ENCODE results near the gene LRRC28. TPM values are rescaled to one million over a fixed set of nuclear protein-coding genes. Genes with fewer than 3 reads are reported as not detected.

Gene LRRC28
- total RNA-seq, 4 donors from 2014 or later, result 56.5 to 82.7 (median 64.2) TPM

DNA sequence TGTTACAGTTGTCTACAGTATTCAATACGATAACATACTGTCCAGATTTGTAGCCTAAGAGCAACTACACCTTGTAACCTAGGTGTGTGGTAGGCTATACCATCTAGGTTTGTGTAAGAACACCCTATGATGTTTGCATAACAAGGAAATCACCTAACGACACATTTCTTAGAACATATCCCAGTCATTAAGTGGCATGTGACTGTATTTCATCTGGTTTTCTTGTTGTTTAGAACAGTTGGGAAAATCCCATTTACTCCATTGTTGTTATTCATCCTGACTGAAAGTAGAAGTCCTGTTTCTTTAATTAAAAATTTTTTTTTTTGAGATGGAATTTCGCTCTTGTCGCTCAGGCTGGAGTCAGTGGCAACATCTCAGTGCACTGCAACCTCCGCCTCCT is 31.3 kb downstream of the LRRC28 start:
- no peak for DNase-seq
- Histone ChIP-seq H3K9me3 (no peaks in the 10 kb centered on the region), H3K27me3 (no peaks in the 10 kb centered on the region), H3K36me3 (no peaks in the 10 kb centered on the region), H3K27ac (no peak overlapping the region), H3K4me3 (no peak overlapping the region), H3K4me1 (peaks cover 0 to 4% (median 0%) of the 10 kb centered on the region in 4 donors)
- in situ Hi-C loops (cut with MboI; ENCODE audit: low pct_ligation_motif_present in 1 of 4, low pct_unique_long_range_greater_than_20kb in 1 of 4, low sequenced_read_pairs in 3 of 4), result loop anchor here (10.0 to 25.0 kb wide), 2 partner anchors 422 to 430 kb away; no protein-coding TSS in a partner anchor
- WGBS, 2 donors (ENCODE audit: low coverage in 1 of 2), result 67 to 85% methylated on average over 1 to 5 of the region's 5 CpGs
- intact Hi-C loops (cut with DNase I; ENCODE audit: low total_unique reads), result no loop called here
- TF ChIP-seq POLR2A (IDR thresholded peaks at IDR 0.05) (no peak), CTCF (IDR thresholded peaks at IDR 0.05) (no peak), EP300 (IDR thresholded peaks at IDR 0.05; ENCODE audit: low read depth) (no peak), POLR2AphosphoS5 (IDR thresholded peaks at IDR 0.05) (no peak)

DNA sequence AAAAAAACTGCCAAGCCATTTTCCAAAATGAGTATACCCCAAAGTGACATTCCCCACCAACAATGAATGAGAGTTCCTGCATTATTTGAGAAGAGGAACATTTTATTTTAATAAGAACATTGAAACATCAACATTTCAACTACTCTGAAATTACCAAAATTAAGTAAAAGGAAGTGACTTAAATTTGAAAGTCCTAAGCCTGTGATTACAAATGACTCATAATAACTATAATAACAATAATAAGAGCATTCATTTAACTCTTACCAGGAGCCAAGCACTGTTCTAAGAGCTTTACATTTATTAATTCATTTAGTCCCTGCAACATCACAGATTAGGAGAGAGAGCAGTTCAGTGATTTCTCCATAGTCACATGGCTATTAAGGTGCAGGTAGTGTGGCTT is 32.4 kb downstream of the LRRC28 start:
- Histone ChIP-seq H3K4me1 (peaks cover 0 to 4% (median 0%) of the 10 kb centered on the region in 4 donors), H3K27ac (no peak overlapping the region), H3K9me3 (no peaks in the 10 kb centered on the region), H3K36me3 (no peaks in the 10 kb centered on the region), H3K27me3 (no peaks in the 10 kb centered on the region), H3K4me3 (no peak overlapping the region)
- in situ Hi-C loops (cut with MboI; ENCODE audit: low pct_ligation_motif_present in 1 of 4, low pct_unique_long_range_greater_than_20kb in 1 of 4, low sequenced_read_pairs in 3 of 4), result loop anchor here (10.0 to 25.0 kb wide), 2 partner anchors 421 to 429 kb away; no protein-coding TSS in a partner anchor
- intact Hi-C loops (cut with DNase I; ENCODE audit: low total_unique reads), result no loop called here
- no peak for DNase-seq
- TF ChIP-seq POLR2A (IDR thresholded peaks at IDR 0.05) (no peak), POLR2AphosphoS5 (IDR thresholded peaks at IDR 0.05) (no peak), EP300 (IDR thresholded peaks at IDR 0.05; ENCODE audit: low read depth) (no peak), CTCF (IDR thresholded peaks at IDR 0.05) (no peak)

DNA sequence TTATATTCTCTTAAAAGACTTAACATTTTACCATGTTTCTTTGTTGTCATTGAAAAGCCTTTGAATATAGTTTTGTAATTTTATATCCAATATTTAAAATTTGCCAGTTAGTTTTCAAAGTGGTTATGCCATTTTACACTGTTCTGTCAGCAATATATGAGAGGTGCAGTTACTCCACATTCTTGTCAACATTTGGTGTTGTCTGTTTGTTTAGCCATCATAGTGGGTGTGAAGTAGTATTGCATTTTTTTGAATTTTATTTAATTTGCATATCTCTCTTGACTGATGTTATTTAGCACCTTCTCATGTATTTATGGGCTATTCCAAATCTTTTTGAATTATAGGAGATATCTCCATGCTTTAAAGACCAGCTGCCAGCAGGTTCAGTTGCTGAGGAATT is 40.4 kb downstream of the LRRC28 start:
- Histone ChIP-seq H3K9me3 (no peaks in the 10 kb centered on the region), H3K36me3 (peaks cover 0 to 7% (median 0%) of the 10 kb centered on the region in 4 donors), H3K27me3 (no peaks in the 10 kb centered on the region), H3K27ac (no peak overlapping the region), H3K4me1 (no peaks in the 10 kb centered on the region), H3K4me3 (no peak overlapping the region)
- intact Hi-C loops (cut with DNase I; ENCODE audit: low total_unique reads) (loop anchor here (10.0 kb wide), 1 partner anchor 413 kb away; no protein-coding TSS in a partner anchor), in situ Hi-C loops (cut with MboI; ENCODE audit: low pct_ligation_motif_present in 1 of 4, low pct_unique_long_range_greater_than_20kb in 1 of 4, low sequenced_read_pairs in 3 of 4) (loop anchor here in 2 of 4 donors (25.0 kb wide), 1 partner anchor 421 kb away; no protein-coding TSS in a partner anchor)
- TF ChIP-seq EP300 (IDR thresholded peaks at IDR 0.05; ENCODE audit: low read depth) (no peak), POLR2A (IDR thresholded peaks at IDR 0.05) (no peak), CTCF (IDR thresholded peaks at IDR 0.05) (no peak), POLR2AphosphoS5 (IDR thresholded peaks at IDR 0.05) (no peak)
- DNase-seq, result no peak

DNA sequence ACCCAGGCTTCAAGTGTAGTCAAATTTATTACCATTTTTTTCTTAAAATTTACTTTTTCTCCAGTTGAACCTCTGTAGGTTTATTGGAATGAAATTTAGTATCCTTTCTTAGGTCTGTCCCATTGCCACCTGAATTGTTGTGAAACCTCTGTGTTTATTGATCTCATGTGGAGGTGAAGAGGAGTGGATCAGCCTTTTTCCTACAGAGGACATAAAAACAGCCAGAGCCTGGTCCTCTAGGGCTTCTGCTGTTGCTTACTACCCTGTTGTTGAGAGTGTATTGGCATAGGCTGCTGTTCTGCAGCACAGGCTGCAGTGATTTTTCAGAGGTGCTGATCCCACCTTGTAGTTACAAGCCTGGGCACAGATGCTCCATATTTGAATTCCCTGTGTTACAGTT is 44.6 kb downstream of the LRRC28 start:
- intact Hi-C loops (cut with DNase I; ENCODE audit: low total_unique reads), result loop anchor here (5.0 to 10.0 kb wide), 2 partner anchors 409 to 876 kb away; no protein-coding TSS in a partner anchor
- Histone ChIP-seq H3K27me3 (no peaks in the 10 kb centered on the region), H3K4me1 (peaks cover 0 to 4% (median 0%) of the 10 kb centered on the region in 4 donors), H3K36me3 (peaks cover 0 to 7% (median 0%) of the 10 kb centered on the region in 4 donors), H3K27ac (peak overlapping the region in 1 of 4 donors; percentile 21), H3K4me3 (no peak overlapping the region), H3K9me3 (no peaks in the 10 kb centered on the region)
- DNase-seq, result no peak
- in situ Hi-C loops (cut with MboI; ENCODE audit: low pct_ligation_motif_present in 1 of 4, low pct_unique_long_range_greater_than_20kb in 1 of 4, low sequenced_read_pairs in 3 of 4), result loop anchor here in 2 of 4 donors (25.0 kb wide), 1 partner anchor 416 kb away; no protein-coding TSS in a partner anchor
- TF ChIP-seq CTCF (IDR thresholded peaks at IDR 0.05) (no peak), POLR2A (IDR thresholded peaks at IDR 0.05) (no peak), POLR2AphosphoS5 (IDR thresholded peaks at IDR 0.05) (no peak), EP300 (IDR thresholded peaks at IDR 0.05; ENCODE audit: low read depth) (no peak)
